NT2/D1 (cell line): Measurements from ENCODE around the gene MAP2K7.
A peak's percentile ranks its signal among the peaks of the same experiment; 100 is the strongest.
"Not testable (repeated sequence)": the region's sequence is repeated elsewhere in the genome, so short reads cannot be mapped to it uniquely, and the experiment has no call there.

Experiments used
- DNase-seq: peaks from one replicate; pipeline ENCODE4 v3.0.0-alpha.2; 2011; ENCODE audit warnings: low read depth, low spot score
- H3K27me3 ChIP-seq: 2 replicates; pipeline ENCODE4 v1.6.0; 2011; ENCODE audit warnings: mild to moderate bottlenecking; ENCODE audit not compliant: insufficient read length, insufficient read depth
- H3K36me3 ChIP-seq: 2 replicates; pipeline ENCODE4 v1.6.1; 2011; ENCODE audit warnings: mild to moderate bottlenecking, low read length, mixed read lengths; ENCODE audit not compliant: insufficient read depth, insufficient read length
- H3K4me1 ChIP-seq: 2 replicates; pipeline ENCODE4 v1.5.1; 2011; ENCODE audit not compliant: insufficient read depth, insufficient read length
- H3K4me3 ChIP-seq: 2 replicates; pipeline ENCODE4 v1.5.1; 2011; ENCODE audit warnings: low read depth; ENCODE audit not compliant: insufficient read length
- H3K9ac ChIP-seq: 2 replicates; pipeline ENCODE4 v1.6.0; 2011; ENCODE audit warnings: low read depth; ENCODE audit not compliant: insufficient read length
- H3K9me3 ChIP-seq: 2 replicates; pipeline ENCODE4 v1.5.1; 2011; ENCODE audit warnings: mild to moderate bottlenecking, low read length; ENCODE audit not compliant: insufficient read depth
- SUZ12 ChIP-seq: IDR thresholded peaks from 2 replicates; pipeline ENCODE4 v1.6.1; 2011; ENCODE audit not compliant: insufficient read length, insufficient read depth; ENCODE audit errors: extremely low read depth
- YY1 ChIP-seq: IDR thresholded peaks from 2 replicates; pipeline ENCODE4 v1.6.1; 2011; ENCODE audit not compliant: insufficient read length, insufficient read depth
- ZNF274 ChIP-seq: IDR thresholded peaks from 2 replicates; pipeline ENCODE4 v1.6.1; 2011; ENCODE audit warnings: mild to moderate bottlenecking, low read depth, low read length

MAP2K7 gene

DNA sequence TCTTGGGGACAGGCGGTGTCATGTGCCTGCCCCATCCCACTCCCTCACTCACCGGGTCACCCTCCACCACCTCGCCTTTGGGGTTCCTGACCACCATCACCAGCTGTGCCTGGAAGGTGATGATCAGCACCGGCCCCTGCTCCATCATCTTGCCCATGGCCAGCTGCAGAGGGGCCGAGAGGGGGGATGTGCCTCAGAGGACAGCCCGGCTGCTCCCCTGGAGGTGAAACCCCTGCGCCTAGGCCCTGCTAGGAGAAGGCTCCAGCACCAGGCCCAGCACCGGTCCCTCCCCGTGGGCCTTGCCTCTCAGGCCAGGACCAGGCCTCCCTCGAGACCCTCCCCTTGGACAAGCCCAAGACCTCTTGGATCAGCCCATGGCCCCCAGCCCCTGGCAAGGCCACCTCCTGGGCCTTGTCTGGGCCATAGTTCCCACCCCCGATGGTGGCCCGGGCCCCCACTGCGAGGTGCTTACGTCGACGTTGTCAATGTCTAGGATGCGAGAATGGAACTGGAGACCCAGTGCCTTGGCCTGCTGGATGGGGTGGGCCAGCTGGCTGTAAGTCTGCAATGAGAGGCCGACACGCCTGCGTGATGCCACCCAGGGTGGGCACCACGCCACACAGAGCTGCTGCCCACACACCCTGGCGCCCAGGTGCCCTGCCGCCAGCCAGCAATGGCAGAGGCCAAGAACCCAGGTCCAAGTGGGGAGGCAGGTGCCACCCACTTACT, 24.1 kb downstream of the MAP2K7 start:
- H3K9me3 ChIP-seq = no peaks in the 10 kb centered on the region
- no peaks in the 10 kb centered on the region for H3K27me3 ChIP-seq
- TF ChIP-seq SUZ12 = no peak
- no peak for TF ChIP-seq YY1
- no peak for TF ChIP-seq ZNF274
- H3K4me3 ChIP-seq = no peak overlapping the region
- no peak for DNase-seq
- H3K4me1 ChIP-seq = peaks cover 30% of the 10 kb centered on the region
- H3K9ac ChIP-seq = peak overlapping the region; percentile 8
- H3K36me3 ChIP-seq = peaks cover 71% of the 10 kb centered on the region

DNA sequence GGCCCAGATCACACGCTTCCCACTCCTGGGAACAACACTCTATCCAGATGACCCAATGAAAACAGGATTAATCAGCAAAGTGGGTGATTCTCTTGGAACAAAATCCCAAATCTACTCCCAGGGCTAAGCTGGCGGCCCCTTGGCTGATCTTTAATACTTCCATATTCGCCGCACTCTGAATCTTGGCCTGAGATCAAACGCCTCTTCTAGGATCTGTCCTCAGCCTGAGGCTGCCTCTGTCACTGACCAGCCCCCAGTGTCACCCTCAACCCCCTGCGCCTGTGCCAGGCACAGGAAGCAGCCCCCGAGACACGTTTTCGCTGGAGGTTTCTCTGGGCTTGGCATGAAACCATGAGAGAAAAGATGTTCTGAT, 24.6 kb downstream of the MAP2K7 start:
- Histone ChIP-seq H3K36me3 (peaks cover 71% of the 10 kb centered on the region), H3K27me3 (no peaks in the 10 kb centered on the region), H3K9ac (peak overlapping the region; percentile 1), H3K4me3 (no peak overlapping the region), H3K4me1 (peaks cover 30% of the 10 kb centered on the region), H3K9me3 (no peaks in the 10 kb centered on the region)
- DNase-seq = no peak
- TF ChIP-seq SUZ12 = no peak
- TF ChIP-seq YY1 = no peak
- TF ChIP-seq ZNF274 = no peak

DNA sequence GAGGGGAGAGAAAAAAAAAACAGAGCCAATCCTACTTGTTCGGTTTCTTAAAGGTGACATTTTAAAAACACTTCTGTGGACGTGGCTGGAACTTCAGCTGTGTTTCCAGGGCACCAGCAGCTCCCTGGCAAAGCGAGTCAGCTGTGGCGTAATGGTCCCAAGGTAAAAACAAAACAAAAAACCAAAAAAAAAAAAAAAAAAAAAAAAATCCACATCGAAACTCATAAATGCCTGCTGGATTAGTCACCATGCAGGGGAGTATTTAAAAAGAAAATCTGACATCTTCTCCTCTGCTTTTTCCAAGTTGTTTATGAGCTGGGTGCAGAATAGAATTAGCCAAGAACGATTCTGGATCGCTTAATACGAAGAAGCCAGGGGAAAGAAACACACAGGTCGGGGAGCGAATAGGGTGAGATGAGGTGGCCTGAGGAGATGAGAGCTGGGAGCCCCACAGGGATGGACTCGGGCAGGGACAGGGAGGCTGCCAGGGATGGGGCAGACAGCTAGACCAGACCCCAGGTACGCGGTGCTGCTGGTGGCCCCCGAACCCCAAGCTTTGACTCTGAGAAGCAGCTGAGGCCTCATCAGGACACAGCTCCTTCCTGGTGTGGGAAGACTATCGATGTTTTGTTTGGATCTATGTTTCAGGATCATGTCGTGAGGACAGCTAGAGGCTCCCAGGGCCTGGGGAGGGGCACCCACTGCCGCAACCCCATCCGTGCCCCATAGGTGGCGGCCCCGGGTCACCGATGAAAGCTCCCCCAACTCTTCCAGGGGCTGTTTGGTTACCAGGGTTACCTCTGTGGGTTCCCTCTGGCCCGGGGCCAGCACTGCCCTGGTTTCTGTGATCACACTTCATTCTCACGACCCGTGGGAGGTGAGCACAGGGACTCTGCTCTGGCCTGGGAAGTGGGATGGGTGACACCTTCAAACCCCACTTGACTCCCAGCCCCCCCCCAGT, 25.3 kb downstream of the MAP2K7 start:
- TF ChIP-seq ZNF274 (no peak), SUZ12 (no peak), YY1 (no peak)
- Histone ChIP-seq H3K4me1 (peaks cover 31% of the 10 kb centered on the region), H3K9me3 (no peaks in the 10 kb centered on the region), H3K9ac (peak overlapping the region; percentile 71), H3K4me3 (no peak overlapping the region), H3K27me3 (no peaks in the 10 kb centered on the region), H3K36me3 (peaks cover 71% of the 10 kb centered on the region)
- DNase-seq = no peak

DNA sequence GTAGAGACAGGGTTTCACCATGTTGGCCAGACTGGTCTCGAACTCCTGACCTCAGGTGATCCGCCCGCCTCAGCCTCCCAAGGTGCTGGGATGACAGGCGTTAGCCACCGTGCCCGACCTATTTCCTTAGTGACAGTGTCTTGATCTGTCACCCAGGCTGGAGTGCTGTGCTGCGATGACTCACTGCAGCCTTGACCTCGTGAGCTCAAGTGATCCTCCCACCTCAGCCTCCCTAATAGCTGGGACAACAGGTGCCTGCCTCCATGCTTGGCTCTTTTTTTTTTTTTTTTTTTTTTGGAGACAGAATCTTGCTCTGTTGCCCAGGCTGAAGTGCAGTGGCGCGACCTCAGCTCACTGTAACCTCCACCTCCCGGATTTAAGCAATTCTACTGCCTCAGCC, 26.4 kb downstream of the MAP2K7 start:
- not testable (repeated sequence) for H3K9me3 ChIP-seq, H3K9ac ChIP-seq, H3K4me3 ChIP-seq, DNase-seq, H3K27me3 ChIP-seq
- peaks cover 74% of the 10 kb centered on the region for H3K36me3 ChIP-seq
- peaks cover 28% of the 10 kb centered on the region for H3K4me1 ChIP-seq

DNA sequence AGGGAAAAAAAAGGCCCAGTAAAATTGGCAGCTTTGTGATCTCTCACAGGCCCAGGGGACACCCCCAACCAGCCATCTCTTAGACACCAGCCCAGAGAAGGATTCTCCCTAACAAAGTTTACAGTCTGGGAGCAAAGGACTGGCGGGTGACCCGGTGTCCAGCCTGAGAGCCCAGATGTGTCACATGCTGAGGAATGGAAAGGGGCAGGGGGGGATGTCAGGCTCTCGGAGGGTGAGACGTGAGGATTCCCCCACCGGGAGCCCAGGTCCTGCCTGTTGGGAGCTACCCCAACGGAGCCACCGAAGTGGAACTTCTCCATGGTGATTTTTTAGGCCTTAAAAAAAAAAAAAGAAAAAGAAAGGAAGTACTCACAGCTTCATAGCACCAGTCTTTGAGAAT, 27.1 kb downstream of the MAP2K7 start:
- Histone ChIP-seq H3K36me3 (peaks cover 80% of the 10 kb centered on the region), H3K9ac (no peak overlapping the region), H3K9me3 (no peaks in the 10 kb centered on the region), H3K4me3 (no peak overlapping the region), H3K27me3 (no peaks in the 10 kb centered on the region), H3K4me1 (peaks cover 28% of the 10 kb centered on the region)
- no peak for DNase-seq
- TF ChIP-seq YY1 (no peak), ZNF274 (no peak), SUZ12 (no peak)

DNA sequence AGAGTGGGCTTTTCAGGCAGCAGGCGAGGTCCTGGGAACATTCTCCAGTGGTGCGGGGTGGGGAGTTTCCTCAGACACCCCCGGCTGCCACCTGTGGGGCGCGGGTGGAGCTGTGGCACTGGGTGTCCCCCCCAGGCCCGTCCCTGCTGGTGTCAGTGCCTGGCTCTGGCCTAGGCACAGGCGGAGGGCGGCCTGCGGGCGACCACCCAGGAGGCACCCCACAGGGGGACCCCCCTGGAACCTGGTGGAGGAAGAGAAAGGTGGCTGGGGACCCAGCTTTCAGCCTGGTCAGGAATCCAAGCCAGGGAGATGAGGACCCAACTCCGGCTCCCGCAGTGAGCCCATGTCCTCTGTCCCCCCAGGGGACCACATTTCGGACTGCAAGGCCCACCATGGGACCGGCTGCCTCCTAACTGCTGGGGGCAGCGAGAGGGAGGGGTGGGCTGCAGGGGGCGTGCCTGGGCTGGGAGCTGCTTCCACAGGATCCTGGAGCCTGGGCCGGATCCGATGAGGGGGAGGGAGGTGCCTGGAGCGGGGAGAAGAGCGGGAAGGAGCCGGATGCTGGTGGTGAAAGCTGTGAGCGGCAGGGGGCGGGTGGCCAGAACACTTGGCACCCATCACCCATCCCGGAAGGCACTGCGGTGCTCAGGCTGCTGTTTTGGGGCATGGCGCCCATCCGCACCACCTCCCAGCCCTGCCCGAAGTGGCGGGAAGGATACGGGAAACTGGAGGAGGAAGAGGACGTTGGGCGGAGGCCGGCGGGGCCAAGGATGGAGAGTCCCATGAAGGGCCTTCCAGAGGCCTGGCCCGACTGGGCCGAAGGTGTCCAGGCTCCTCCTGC, 27.8 kb downstream of the MAP2K7 start:
- no peaks in the 10 kb centered on the region for H3K27me3 ChIP-seq
- peaks cover 87% of the 10 kb centered on the region for H3K36me3 ChIP-seq
- H3K9ac ChIP-seq = no peak overlapping the region
- peaks cover 24% of the 10 kb centered on the region for H3K4me1 ChIP-seq
- DNase-seq = no peak
- no peaks in the 10 kb centered on the region for H3K9me3 ChIP-seq
- no peak overlapping the region for H3K4me3 ChIP-seq
- TF ChIP-seq SUZ12 (no peak), YY1 (no peak), ZNF274 (no peak)
